ENCODE data around the gene MIEF1. TPM values are rescaled to one million over a fixed set of nuclear protein-coding genes. Genes with fewer than 3 reads are reported as not detected.

The MIEF1 gene
- total RNA-seq, 4 donors from 2014 or later = 17.8 to 28.3 (median 21.4) TPM

DNA sequence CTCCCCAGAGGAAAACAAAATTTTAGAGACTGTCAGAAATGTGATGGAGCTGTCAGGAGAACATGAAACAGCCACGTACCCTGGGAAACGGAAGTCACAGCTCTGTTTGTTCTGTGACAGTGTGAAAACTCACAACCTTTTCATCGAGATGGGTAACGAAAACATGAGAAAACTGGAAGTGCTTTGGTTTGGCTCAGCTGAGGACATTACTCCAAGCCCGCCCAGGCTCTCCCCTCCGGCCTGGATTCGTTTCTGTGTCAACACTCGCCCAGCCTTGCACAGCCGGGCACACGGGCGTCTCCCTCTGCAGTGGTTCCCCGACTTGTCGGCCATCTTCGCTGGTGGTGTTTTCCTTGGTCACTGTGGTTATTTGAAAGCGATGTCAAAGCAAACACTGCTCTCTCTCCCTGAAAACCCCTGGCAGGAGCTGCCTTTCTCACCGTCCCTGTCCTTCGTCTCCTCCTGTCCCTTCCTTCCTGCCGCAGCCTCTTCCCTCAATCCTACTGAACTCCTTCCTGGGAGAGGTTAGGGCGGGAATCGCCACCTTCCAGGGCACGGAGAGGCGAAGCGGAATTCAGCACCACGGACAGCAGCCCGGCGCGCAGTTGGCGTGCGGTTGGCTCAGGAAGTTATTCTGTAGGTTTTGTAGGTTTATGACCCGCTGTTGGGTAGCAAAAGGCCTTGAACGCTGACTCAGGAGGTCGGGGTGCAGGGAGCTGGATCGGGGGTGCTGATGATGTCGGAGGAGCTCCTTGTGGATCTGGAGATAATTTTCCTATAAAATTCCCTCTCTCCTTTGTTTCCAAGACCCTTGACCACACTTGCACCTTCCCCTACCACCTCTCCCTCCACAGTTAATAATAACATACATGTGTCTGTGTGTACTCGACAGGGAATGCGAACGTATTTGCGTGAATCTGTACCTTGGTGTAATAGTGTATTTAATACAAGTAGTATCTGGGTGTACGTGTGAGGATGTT lies 43.6 kb downstream of the MIEF1 start:
- no peaks in the 10 kb centered on the region for H3K36me3 ChIP-seq
- H3K4me1 ChIP-seq = peaks cover 0 to 5% (median 0%) of the 10 kb centered on the region in 3 donors
- no peaks in the 10 kb centered on the region for H3K9me3 ChIP-seq
- no peak for TF ChIP-seq POLR2A (IDR thresholded peaks at IDR 0.05)
- TF ChIP-seq EP300 (IDR thresholded peaks at IDR 0.05) = no peak
- TF ChIP-seq, protein P1, sequence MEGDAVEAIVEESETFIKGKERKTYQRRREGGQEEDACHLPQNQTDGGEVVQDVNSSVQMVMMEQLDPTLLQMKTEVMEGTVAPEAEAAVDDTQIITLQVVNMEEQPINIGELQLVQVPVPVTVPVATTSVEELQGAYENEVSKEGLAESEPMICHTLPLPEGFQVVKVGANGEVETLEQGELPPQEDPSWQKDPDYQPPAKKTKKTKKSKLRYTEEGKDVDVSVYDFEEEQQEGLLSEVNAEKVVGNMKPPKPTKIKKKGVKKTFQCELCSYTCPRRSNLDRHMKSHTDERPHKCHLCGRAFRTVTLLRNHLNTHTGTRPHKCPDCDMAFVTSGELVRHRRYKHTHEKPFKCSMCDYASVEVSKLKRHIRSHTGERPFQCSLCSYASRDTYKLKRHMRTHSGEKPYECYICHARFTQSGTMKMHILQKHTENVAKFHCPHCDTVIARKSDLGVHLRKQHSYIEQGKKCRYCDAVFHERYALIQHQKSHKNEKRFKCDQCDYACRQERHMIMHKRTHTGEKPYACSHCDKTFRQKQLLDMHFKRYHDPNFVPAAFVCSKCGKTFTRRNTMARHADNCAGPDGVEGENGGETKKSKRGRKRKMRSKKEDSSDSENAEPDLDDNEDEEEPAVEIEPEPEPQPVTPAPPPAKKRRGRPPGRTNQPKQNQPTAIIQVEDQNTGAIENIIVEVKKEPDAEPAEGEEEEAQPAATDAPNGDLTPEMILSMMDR (IDR thresholded peaks at IDR 0.05) = no peak
- TF ChIP-seq POLR2AphosphoS5 (IDR thresholded peaks at IDR 0.05) = no peak
- H3K27ac ChIP-seq = no peak overlapping the region
- 19 to 37% methylated on average over 13 to 37 of the region's 39 CpGs for WGBS, 2 donors (ENCODE audit: low coverage in 1 of 2)
- H3K27me3 ChIP-seq = peaks cover 87% of the 10 kb centered on the region
- ATAC-seq = no peak
- H3K4me3 ChIP-seq = no peak overlapping the region

- no peaks in the 10 kb centered on the region for H3K36me3 ChIP-seq
- no peak overlapping the region for H3K27ac ChIP-seq
- H3K27me3 ChIP-seq = peaks cover 93% of the 10 kb centered on the region
- TF ChIP-seq POLR2AphosphoS5 (IDR thresholded peaks at IDR 0.05) = no peak
- TF ChIP-seq, protein P1 (IDR thresholded peaks at IDR 0.05) = no peak
- TF ChIP-seq POLR2A (IDR thresholded peaks at IDR 0.05) = no peak
- no peak for TF ChIP-seq EP300 (IDR thresholded peaks at IDR 0.05)
- no peak overlapping the region for H3K4me3 ChIP-seq
- H3K4me1 ChIP-seq = peaks cover 0 to 5% (median 0%) of the 10 kb centered on the region in 3 donors
- no peak for ATAC-seq
- H3K9me3 ChIP-seq = no peaks in the 10 kb centered on the region
- WGBS, 2 donors (ENCODE audit: low coverage in 1 of 2) = 10 to 19% methylated on average over 3 to 4 of the region's 5 CpGs
Observed at GRCh38 chr22:39546889-39547586, 44.9 kb downstream of the MIEF1 start.

DNA sequence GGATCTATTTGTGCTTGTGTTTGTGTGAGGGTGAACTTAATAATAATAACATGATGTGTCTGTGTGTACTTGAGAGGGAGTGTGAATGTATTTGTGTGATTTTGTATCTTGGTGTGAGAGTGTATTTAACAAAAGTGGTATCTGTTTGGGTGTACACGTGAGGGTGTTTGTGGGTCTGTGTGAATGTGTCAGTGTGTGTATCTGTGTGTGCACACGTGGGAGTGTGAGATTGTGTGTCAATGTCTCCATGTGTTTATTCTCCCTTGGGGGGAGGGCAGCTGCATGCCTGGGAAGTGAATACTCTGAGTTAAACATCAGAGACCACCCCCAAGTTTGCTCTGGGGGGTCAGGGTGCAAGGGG lies 45.5 kb downstream of the MIEF1 start:
- no peak for TF ChIP-seq EP300 (IDR thresholded peaks at IDR 0.05)
- TF ChIP-seq, protein P1 (IDR thresholded peaks at IDR 0.05) = no peak
- TF ChIP-seq POLR2AphosphoS5 (IDR thresholded peaks at IDR 0.05) = no peak
- TF ChIP-seq POLR2A (IDR thresholded peaks at IDR 0.05) = no peak
- H3K27ac ChIP-seq = no peak overlapping the region
- H3K36me3 ChIP-seq = no peaks in the 10 kb centered on the region
- H3K4me3 ChIP-seq = no peak overlapping the region
- no peak for ATAC-seq
- no peaks in the 10 kb centered on the region for H3K9me3 ChIP-seq
- WGBS, 2 donors (ENCODE audit: low coverage in 1 of 2) = 23 to 30% methylated on average over 2 of the region's 2 CpGs
- peaks cover 93% of the 10 kb centered on the region for H3K27me3 ChIP-seq
- peaks cover 0 to 5% (median 0%) of the 10 kb centered on the region in 3 donors for H3K4me1 ChIP-seq

- no peak for ATAC-seq
- TF ChIP-seq POLR2A (IDR thresholded peaks at IDR 0.05) (no peak), EP300 (IDR thresholded peaks at IDR 0.05) (no peak), POLR2AphosphoS5 (IDR thresholded peaks at IDR 0.05) (no peak)
- TF ChIP-seq, protein P1 (IDR thresholded peaks at IDR 0.05) = no peak
- no peak overlapping the region for H3K27ac ChIP-seq
- WGBS, 2 donors (ENCODE audit: low coverage in 1 of 2) = no CpG with 5 or more reads among the region's 3 CpGs
- no peaks in the 10 kb centered on the region for H3K9me3 ChIP-seq
- H3K36me3 ChIP-seq = no peaks in the 10 kb centered on the region
- H3K4me3 ChIP-seq = no peak overlapping the region
- H3K4me1 ChIP-seq = peaks cover 0 to 14% (median 7%) of the 10 kb centered on the region in 3 donors
- H3K27me3 ChIP-seq = peaks cover 85% of the 10 kb centered on the region
Observed at GRCh38 chr22:39553429-39553828, 51.3 kb downstream of the MIEF1 start.

All from gastroesophageal sphincter (tissue), 4 donors.